8988T (cell line): Measurements from ENCODE around the gene COQ5.
"Not testable (repeated sequence)": the region's sequence is repeated elsewhere in the genome, so short reads cannot be mapped to it uniquely, and the experiment has no call there.

Experiments
- DNase-seq: peaks from one replicate; pipeline ENCODE4 v3.0.0; 2011

The COQ5 gene

GRCh38 chr12:120522568-120522967, 6.4 kb downstream of the COQ5 start:
- DNase-seq = no peak

DNA sequence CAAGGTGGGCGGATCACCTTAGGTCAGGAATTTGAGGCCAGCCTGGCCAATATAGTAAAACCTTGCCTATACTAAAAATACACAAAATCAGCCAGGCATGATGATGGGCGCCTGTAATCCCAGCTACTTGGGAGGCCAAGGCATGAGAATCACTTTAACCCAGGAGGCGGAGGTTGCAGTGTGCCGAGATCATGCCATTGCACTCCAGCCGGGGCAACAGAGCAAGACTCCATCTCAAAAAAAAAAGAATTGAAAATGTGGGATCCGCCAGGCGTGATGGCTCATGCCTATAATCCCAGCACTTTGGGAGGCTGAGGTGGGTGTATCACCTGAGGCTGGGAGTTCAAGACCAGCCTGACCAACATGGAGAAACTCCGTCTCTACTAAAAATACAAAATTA, 9.6 kb downstream of the COQ5 start:
- not testable (repeated sequence) for DNase-seq

GRCh38 chr12:120515496-120515895, 13.5 kb downstream of the COQ5 start:
- DNase-seq = no peak

- no peak for DNase-seq
These were observed 15.0 kb downstream of the COQ5 start for GRCh38 chr12:120514002-120514401.

GRCh38 chr12:120508537-120508936, 20.4 kb downstream of the COQ5 start:
- no peak for DNase-seq

DNA sequence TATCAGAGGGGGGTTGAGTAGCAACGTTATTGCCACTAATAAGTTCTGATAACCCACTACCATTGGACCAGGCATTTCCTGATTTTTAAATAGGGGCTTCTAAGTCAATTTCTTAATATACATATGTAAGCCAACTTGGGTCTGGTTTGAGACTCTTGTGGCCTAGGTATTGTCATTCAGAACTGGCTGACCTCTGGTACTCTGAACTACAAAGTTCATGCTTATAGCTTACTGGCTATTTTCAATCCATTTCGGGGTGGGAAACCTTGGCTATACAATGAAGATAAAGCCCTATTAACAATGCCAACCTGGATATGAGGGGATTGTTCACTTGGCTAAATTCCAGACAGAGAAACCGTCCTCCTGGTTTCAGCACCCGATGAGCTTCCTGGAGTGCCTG, 24.4 kb downstream of the COQ5 start:
- no peak for DNase-seq

DNA sequence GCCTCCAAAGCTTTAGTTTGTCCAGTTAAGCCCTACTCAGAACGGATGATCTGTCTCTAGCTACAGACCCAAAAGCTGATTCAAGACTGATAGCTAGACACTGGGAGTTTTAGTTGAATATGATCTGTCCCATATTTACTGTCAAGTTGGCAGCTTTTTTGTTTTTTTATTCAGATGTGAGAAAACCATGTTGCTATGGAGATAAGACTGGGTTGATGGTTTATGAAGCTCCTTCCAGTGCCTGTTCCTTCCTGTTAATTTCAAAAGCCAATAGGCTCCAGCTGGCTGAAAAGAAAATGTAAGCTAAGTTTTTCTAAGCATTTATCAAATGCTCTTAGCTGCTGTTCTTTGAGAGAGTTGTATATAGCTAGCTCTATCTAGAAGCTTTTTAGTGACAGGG, 28.4 kb downstream of the COQ5 start:
- no peak for DNase-seq

- no peak for DNase-seq
These were observed 30.0 kb downstream of the COQ5 start for GRCh38 chr12:120498870-120499515.

DNA sequence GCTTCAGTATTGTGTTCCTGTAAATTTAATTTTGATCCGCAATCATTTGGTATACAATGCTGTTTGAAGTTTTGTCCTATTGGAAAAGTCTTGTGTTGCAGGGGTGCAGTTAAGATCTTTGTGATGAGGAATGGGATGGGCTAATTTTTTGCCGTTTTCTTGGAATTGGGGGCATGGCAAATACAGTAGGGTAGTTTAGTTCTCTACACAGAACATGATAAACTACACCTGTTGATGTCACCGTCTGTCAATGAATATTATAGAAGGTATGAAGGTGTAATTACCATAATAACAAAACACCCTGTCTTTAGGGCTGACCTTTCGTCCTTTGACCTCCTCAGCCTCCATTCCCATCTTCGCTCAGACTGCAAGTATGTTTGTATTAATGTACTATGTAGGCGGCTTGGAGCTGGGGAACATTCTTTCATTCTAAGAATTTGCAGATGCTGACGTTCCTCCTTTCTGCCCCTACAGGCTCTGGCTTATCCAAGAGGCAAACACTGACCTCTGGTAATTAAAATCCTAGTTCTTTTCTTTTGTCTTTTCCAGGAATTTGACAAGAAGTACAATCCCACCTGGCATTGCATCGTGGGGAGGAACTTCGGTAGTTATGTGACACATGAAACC, 31.3 kb downstream of the COQ5 start:
- DNase-seq = no peak

- peak; percentile 34 for DNase-seq
These were observed 32.3 kb downstream of the COQ5 start for GRCh38 chr12:120496413-120497340.

DNA sequence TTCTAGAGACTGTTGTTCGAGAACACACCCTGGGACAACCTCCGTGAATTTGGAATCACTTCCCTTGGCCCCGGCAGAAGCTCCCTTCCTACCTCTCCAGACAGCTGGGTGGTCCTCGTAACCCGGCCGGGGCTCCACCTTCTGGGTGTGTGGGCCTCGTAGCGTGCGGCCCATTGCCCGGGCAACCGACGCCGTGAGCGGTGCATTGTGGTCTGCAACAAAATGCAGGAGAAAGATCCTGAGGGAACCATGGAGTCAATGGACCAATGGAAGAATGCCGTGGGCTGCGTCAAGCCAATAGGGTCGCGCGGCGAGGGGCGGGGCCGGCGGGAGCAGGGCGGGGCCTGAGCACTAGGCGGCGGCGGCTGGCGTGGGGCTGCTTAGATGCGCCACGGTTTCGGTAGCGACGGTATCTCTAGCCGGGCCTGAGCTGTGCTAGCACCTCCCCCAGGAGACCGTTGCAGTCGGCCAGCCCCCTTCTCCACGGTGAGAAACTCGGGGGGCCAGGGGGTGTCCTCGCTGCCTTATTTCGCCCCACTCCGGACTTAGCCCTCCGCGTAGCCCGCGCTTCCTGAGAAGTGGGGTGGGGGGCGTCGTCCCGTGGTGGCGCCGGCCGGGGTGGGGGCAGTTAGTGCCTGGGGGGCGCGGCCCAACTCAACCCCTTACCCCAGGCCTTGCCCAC, 33.1 kb downstream of the COQ5 start, which contains the start of gene DYNLL1:
TSS of gene DYNLL1 (plus strand) at position 383 of the 682 bp plus-strand sequence. CDS start 309 bp downstream, outside the sequence.
- DNase-seq = peak; percentile 84

- no peak for DNase-seq
These were observed 33.7 kb downstream of the COQ5 start for GRCh38 chr12:120495186-120495730.

GRCh38 chr12:120490833-120491512, 38.0 kb downstream of the COQ5 start:
- no peak for DNase-seq

DNA sequence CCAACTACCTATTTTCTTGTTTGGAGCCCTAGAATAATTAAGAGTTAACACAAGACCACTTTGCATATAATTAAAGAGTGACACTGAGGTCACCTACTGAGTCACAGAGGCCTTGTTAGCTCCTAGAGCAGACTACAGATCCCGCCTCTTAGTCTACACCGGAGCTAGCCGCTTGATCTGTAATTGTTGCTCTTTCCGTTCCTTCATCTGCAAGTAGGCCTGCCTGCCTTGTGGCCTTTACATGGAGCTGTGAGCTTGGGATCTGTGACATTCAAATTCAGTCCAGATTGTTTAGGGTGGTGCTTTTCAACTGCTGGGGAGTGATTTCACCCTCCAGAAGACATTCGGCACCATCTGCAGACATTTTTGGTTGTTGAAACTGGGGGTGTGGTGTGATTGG, 38.6 kb downstream of the COQ5 start:
- no peak for DNase-seq

GRCh38 chr12:120489018-120489417, 39.9 kb downstream of the COQ5 start:
- DNase-seq = no peak

DNA sequence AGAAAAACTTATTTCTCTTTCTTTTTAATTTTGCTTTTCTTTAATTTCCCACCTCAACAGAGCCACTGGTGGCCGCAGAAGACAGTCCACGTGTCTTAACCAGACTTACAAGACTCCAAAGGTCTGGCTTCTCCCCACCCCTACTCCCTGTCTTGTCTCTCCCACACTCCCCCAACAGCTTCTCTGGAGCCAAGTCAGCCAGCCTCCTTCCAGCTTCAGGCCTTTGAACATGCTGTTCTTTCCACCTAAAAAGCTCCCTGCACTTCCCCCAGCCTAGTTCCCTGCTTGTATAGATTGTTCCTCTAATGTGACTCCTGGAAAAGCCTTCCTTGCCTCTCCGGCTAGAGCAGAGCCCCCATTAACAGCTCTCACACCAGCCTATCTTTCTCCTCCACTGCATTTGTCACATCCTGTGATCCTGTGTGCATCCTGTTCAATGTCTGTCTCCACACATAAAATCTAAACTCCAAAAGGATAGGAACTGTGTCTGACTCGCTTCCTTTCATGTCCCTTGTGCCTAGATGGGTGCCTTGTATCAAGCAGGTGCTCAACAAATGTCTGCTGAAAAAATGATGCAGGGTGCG, 40.8 kb downstream of the COQ5 start:
- DNase-seq = no peak

DNA sequence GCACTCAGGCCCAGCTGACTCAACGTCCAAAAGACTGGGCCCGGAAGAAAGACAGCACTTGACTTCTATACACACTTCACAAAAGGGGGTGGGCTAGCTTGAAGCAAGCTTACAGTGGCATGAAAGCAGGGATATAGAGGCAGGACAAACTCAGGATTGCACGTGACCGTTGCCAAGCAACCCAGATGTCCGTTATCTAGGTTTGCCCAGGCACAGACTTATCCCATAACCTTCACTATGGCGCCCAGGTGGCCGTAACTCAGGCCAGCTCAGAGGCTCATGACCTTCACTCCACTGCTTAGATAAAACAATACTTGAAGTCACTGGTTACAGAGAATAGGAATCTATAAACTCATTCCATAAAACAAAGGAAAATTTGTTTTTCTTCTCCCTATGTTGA, 41.4 kb downstream of the COQ5 start:
- DNase-seq = not testable (repeated sequence)

DNA sequence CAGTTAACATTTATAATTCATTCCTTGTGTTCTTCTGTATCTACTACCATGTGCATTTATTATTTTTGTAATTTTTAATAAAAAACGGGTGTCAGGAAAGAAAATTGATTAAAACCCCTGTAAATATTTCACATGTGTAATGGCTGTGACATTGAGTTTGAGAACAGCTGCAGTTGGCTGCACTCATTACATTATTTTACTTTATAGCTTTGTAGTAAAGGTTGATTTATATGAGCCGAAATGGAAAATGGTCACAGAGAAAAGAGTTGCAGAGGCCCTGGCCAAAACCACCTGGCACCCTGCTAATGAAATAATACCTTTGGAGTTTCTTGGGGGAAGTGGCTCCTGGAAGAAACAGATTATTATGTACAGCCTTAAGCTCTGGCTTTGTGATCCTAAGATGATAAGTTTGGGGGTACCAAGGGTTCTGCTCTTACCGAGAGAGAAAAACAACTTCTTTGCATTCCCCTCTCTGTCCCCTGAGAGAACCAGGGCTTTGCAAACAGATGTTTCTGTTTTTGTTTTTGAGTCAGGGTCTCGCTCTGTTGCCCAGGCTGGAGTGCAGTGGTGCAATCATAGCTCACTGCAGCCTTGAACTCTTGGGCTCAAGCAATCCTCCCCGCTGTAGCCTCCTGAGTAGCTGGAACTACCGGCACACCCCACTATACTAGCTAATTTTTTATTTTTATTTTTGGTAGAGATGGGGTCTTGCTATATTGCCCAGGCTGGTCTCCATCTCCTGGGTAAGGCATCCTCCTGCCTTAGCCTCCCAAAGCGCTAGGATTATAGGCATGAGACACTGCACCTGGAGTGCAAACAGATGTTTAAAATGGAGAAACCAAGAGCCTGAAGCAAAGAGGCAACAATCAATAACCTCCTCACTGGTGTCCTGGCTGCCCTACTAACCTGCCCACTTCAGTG, 42.7 kb downstream of the COQ5 start:
- no peak for DNase-seq

- DNase-seq = no peak
These were observed 45.3 kb downstream of the COQ5 start for GRCh38 chr12:120483621-120484020.

DNA sequence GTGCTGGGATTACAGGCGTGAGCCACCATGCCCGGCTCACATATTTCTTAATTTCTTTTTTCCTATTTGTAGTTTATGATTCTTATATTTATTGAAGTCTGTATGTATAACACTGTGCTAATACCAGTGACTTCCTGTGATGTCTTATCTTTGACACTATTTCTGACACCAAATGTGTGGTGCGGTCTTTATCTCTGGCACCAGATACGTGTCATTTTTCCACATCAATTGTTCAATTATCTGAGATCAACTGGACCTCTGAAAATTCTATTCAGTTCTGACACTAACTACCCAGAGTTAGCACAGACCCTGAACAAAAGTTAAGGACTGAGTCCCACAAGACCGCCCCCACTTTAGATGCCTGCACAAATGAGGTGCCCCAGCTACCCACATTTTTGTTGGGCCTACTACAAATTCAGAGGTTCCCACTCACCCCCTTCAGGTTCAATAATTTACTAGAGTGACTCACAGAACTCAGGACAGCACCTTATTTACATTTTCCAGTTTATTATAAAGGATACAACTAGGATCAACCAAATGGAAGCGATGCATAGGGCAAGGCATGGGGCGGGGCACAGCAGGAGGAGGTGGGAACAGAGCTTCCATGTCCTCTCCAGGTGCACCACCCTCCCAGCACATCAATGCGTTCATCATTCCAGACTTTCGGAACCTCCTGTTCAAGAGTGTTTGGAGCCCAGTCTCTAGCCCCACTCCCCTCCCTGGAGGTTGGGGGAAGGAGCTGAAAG, 47.8 kb downstream of the COQ5 start:
- DNase-seq = no peak
